Mucosa of descending colon (tissue), 3 donors: ENCODE measurements around the gene ADAMTS20. TPM values are rescaled to one million over a fixed set of nuclear protein-coding genes. Genes with fewer than 3 reads are reported as not detected.

Experiments used
- ATAC-seq: fragments of 200-7000 bp; cut with Tn5 transposase; one replicate; pipeline ENCODE4 v1.9.1; 2020; ENCODE audit warnings: mild to moderate bottlenecking, moderate library complexity
- DNase-seq, 3 donors: peaks; one replicate each; pipeline ENCODE4 v3.0.0-alpha.2; 2020
- H3K36me3 ChIP-seq: fragments of 200-600 bp; one replicate; pipeline ENCODE4 v1.8.0; 2021; ENCODE audit warnings: low read depth, mild to moderate bottlenecking
- H3K4me1 ChIP-seq: fragments of 200-600 bp; one replicate; pipeline ENCODE4 v1.8.0; 2021; ENCODE audit warnings: low read depth, mild to moderate bottlenecking
- H3K4me3 ChIP-seq: fragments of 200-600 bp; one replicate; pipeline ENCODE4 v1.8.0; 2021; ENCODE audit warnings: mild to moderate bottlenecking
- H3K9me3 ChIP-seq: fragments of 200-600 bp; one replicate; pipeline ENCODE4 v1.8.0; 2021; ENCODE audit warnings: mild to moderate bottlenecking
- CTCF ChIP-seq: fragments of 200-600 bp; IDR thresholded peaks from one replicate; pipeline ENCODE4 v1.8.0; 2022; ENCODE audit warnings: antibody characterized with exemption, mild to moderate bottlenecking
- intact Hi-C, 2 donors: fragments of 100-400 bp; cut with DNase I in 1 of 2; cut with micrococcal nuclease in 1 of 2; formaldehyde crosslinking; loops; one replicate each; pipeline versions ENCODE4 v1.11.0 to v1.11.1; 2022; cut with DNase I, micrococcal nuclease
- total RNA-seq, 3 donors: library from RNA; stranded (reverse); fragmentation: NEBNext Ultra II Directional in 2 of 3; extraction: Animal tissue kit (Norgen Biotek cat#: 25700) in 2 of 3; gene quantifications; one replicate each; pipeline versions ENCODE4 v1.2.1 to v1.2.4, GENCODE V29; 2021 to 2023
- donor health status: DM: no; HTN: no; CAD: no; lungs with moderate emphysema.
- donor health status: DM: no; HTN: no; CAD: no.
- donor health status: DM: no; HTN: yes; CAD: no.

Gene ADAMTS20
- total RNA-seq, 3 donors from 2014 or later: not detected

GRCh38 chr12:43585676-43586075 lies 33.7 kb upstream of the ADAMTS20 start:
- ATAC-seq (no peak), DNase-seq (no peak)
- H3K4me1 ChIP-seq: no peaks in the 10 kb centered on the region
- no peaks in the 10 kb centered on the region for H3K36me3 ChIP-seq
- intact Hi-C loops: no loop called here
- H3K9me3 ChIP-seq: no peaks in the 10 kb centered on the region
- TF ChIP-seq CTCF: no peak
- H3K4me3 ChIP-seq: no peak overlapping the region

GRCh38 chr12:43580601-43581000 lies 28.6 kb upstream of the ADAMTS20 start:
- Histone ChIP-seq H3K36me3 (no peaks in the 10 kb centered on the region), H3K4me1 (no peaks in the 10 kb centered on the region), H3K9me3 (no peaks in the 10 kb centered on the region), H3K4me3 (no peak overlapping the region)
- ATAC-seq (no peak), DNase-seq (no peak)
- no peak for TF ChIP-seq CTCF
- intact Hi-C loops: no loop called here

DNA sequence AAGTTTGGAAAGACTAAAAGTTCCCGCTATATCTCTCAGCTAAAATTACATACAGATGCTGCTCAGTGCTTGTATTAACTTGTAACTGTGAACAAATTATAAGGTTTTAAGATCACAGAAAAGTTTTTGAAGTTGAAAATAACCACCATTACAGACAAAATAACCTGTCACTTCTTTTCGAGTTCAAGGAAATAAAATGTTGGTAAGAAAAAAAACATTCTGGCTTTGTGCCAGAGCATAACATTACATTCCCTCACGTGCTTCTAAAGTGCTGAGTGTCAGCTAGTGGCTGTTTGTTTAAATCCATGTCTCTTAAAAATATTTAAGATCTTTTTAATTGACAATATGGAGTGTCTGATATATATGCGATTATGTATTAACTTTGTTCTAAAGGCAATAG lies 27.2 kb upstream of the ADAMTS20 start:
- no peak for DNase-seq
- intact Hi-C loops: no loop called here
- no peak for TF ChIP-seq CTCF

DNA sequence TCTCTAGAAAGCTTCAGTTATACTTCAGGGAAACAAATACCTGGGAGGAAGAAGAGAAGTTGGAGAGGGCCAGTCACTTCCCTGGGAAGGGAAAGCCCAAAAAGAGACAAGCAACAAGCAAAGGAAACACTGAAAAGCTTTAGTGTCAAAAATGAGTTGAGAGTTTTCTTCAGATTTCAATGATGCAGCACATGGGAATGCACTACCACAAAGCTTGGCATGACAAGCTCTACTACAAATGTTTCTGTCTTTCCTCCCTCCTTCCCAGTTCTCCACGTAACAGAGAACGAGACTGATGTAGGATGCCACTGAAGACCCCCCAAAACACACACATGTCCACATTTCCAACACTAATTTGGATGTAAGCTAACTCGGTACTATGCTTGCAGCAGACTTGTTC lies 26.8 kb upstream of the ADAMTS20 start:
- intact Hi-C loops: no loop called here
- Histone ChIP-seq H3K4me1 (no peaks in the 10 kb centered on the region), H3K36me3 (no peaks in the 10 kb centered on the region), H3K9me3 (no peaks in the 10 kb centered on the region), H3K4me3 (no peak overlapping the region)
- no peak for DNase-seq
- no peak for TF ChIP-seq CTCF
- no peak for ATAC-seq

More for the DNA sequence above, 27.2 kb upstream of the ADAMTS20 start:
- H3K4me1 ChIP-seq: no peaks in the 10 kb centered on the region
- ATAC-seq: no peak
- no peak overlapping the region for H3K4me3 ChIP-seq
- no peaks in the 10 kb centered on the region for H3K36me3 ChIP-seq
- H3K9me3 ChIP-seq: no peaks in the 10 kb centered on the region

DNA sequence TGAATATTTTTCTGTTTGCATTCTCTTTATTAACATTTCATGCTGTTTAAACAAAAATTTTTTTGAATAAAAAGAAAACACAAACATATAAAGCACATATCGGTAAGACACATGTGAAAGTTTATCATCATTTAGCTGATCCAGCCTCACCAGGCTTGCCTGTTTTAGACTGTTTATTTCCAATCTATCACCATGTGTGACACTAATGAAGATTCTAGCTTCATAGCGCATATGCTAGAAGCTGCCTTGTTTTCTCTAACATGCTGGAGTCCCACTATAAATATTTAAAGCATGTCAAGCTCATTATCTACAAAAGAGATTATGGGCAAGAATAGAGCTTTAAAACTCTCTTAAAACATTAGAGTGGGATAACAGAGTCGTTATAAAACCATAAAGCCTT lies 25.4 kb upstream of the ADAMTS20 start:
- no peaks in the 10 kb centered on the region for H3K4me1 ChIP-seq
- no peaks in the 10 kb centered on the region for H3K9me3 ChIP-seq
- DNase-seq: no peak
- ATAC-seq: no peak
- H3K36me3 ChIP-seq: no peaks in the 10 kb centered on the region
- intact Hi-C loops: no loop called here
- H3K4me3 ChIP-seq: no peak overlapping the region
- TF ChIP-seq CTCF: no peak

- intact Hi-C loops: no loop called here
- ATAC-seq (no peak), DNase-seq (no peak)
- Histone ChIP-seq H3K4me3 (no peak overlapping the region), H3K9me3 (no peaks in the 10 kb centered on the region), H3K36me3 (no peaks in the 10 kb centered on the region), H3K4me1 (no peaks in the 10 kb centered on the region)
- no peak for TF ChIP-seq CTCF
Observed at GRCh38 chr12:43576162-43576561, 24.2 kb upstream of the ADAMTS20 start.
